ENCODE data around the gene PPP1R9B. TPM values are rescaled to one million over a fixed set of nuclear protein-coding genes. Genes with fewer than 3 reads are reported as not detected.

Gene PPP1R9B
- total RNA-seq, 1 experiment from 2014 or later = 34.8 TPM

DNA sequence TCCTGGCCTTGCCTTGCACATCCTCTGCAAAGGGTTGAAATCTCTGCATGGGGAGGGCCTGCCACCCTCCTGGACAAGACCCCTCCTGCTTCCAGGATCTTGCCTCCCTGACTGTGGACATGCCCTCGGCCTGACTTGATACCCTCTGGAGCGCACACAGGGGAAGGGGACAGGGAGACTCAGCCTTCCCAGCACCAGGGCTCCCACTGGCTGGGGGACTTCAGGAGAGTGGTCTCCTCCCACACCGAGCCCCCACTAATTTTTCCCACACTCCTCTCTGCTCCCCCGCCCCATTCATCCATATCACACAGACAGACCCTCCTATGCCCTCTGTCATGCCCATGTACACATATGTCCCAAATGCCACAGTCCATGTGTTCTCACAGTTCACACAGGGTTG lies 29.6 kb upstream of the PPP1R9B start:
- BruUV-seq (replicated peaks) = no TSS peak
- intact Hi-C loops (cut with micrococcal nuclease) = no loop called here
- Mint-ChIP-seq H3K4me1 (ENCODE audit: insufficient read depth, unreplicated experiment) (peaks cover 53% of the 10 kb centered on the region), H3K4me3 (ENCODE audit: unreplicated experiment) (no peak overlapping the region), H3K36me3 (ENCODE audit: insufficient read depth, unreplicated experiment) (peaks cover 2% of the 10 kb centered on the region), H3K27ac (ENCODE audit: low read depth, unreplicated experiment) (no peak overlapping the region), H3K27me3 (ENCODE audit: insufficient read depth, unreplicated experiment) (no peaks in the 10 kb centered on the region), H3K9me3 (ENCODE audit: unreplicated experiment) (no peaks in the 10 kb centered on the region)
- CTCF ChIA-PET = interaction anchor here (0.6 kb wide), 1 partner anchor 468 kb away, joined by 3 read pairs; no protein-coding TSS in a partner anchor
- TF ChIP-seq, protein P1, sequence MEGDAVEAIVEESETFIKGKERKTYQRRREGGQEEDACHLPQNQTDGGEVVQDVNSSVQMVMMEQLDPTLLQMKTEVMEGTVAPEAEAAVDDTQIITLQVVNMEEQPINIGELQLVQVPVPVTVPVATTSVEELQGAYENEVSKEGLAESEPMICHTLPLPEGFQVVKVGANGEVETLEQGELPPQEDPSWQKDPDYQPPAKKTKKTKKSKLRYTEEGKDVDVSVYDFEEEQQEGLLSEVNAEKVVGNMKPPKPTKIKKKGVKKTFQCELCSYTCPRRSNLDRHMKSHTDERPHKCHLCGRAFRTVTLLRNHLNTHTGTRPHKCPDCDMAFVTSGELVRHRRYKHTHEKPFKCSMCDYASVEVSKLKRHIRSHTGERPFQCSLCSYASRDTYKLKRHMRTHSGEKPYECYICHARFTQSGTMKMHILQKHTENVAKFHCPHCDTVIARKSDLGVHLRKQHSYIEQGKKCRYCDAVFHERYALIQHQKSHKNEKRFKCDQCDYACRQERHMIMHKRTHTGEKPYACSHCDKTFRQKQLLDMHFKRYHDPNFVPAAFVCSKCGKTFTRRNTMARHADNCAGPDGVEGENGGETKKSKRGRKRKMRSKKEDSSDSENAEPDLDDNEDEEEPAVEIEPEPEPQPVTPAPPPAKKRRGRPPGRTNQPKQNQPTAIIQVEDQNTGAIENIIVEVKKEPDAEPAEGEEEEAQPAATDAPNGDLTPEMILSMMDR (IDR thresholded peaks at IDR 0.05; ENCODE audit: unreplicated experiment) = no peak
- POLR2A ChIA-PET = interaction anchor here (0.6 kb wide), 1 partner anchor 86 kb away, joined by 3 read pairs; no protein-coding TSS in a partner anchor
- no peak for DNase-seq (ENCODE audit: unreplicated experiment)

DNA sequence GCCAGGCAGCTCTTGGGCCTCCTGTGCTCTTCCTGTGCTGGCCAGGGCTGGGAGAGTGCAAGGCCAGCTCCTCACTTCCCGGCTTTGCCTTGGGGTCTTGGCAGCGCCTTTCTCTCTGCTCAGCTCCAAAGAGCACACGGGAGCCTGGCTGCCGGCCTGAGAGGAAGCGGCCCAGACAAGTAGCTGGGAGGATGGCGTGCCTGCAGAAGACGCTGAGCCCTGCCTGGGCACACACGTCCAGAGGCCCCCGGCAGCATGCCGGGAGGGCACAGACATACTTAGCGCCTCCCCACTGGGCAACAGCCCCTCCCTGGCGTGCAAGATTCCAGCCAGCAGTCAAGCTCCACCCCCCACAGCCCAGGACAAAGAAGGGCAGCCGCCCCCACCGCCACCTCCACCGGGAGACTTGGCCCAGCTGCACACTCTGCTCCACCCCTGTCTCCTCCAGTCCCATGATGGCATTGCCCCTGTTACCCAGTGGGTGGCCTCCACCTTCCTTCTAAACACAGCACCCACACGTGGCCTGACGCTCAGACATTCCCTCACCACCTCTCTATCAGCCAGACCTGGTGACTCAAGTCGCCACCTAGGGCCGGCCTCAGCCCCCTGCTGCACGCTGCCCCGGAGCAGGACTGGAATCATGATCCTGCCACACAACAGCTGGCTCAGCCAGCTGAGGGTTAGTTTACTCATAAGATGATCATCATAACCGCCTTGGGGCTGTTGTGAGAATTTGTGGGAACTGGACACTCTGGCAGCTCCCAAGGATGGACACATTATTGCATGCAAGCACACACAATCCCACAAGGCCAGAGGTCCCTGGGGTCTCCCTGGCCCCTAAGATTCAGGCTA lies 27.7 kb upstream of the PPP1R9B start:
- peak overlapping the region; percentile 15 for H3K4me3 Mint-ChIP-seq (ENCODE audit: unreplicated experiment)
- H3K27me3 Mint-ChIP-seq (ENCODE audit: insufficient read depth, unreplicated experiment) = no peaks in the 10 kb centered on the region
- POLR2A ChIA-PET = interaction anchor here (0.7 to 2.9 kb wide), 15 partner anchors 9 to 168 kb away, joined by 3 to 35 read pairs (median 4); partner anchors contain the start of genes ITGA3 and PPP1R9B
- TF ChIP-seq, protein P1 (IDR thresholded peaks at IDR 0.05; ENCODE audit: unreplicated experiment) = peak; percentile 33
- no TSS peak for BruUV-seq (replicated peaks)
- no peaks in the 10 kb centered on the region for H3K36me3 Mint-ChIP-seq (ENCODE audit: insufficient read depth, unreplicated experiment)
- intact Hi-C loops (cut with micrococcal nuclease) = no loop called here
- DNase-seq (ENCODE audit: unreplicated experiment) = peak; percentile 98
- CTCF ChIA-PET = interaction anchor here (0.6 to 3.6 kb wide), 28 partner anchors 9 to 281 kb away, joined by 3 to 34 read pairs (median 4); partner anchors contain the start of gene COL1A1
- H3K9me3 Mint-ChIP-seq (ENCODE audit: unreplicated experiment) = no peaks in the 10 kb centered on the region
- H3K4me1 Mint-ChIP-seq (ENCODE audit: insufficient read depth, unreplicated experiment) = peaks cover 42% of the 10 kb centered on the region
- H3K27ac Mint-ChIP-seq (ENCODE audit: low read depth, unreplicated experiment) = peak overlapping the region; percentile 52

DNA sequence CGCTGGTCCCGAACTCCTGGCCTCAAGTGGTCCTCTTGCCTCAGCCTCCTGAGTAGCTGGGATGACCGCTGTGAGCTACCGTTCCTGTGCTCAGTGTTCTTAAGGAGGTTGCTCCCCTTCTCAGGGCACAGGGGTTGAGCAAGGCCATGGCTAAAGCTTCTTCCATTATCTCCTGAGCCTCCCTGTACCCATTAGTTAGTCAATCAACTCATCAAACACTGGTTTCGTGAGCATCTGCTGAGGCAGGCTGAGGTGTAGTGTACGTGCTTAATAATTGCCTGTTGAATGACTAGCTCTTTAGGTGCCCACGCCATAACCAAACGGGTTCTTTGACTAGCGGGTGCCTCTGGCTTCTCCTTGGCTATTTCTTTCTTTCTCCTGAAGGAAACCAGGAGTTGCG lies 27.0 kb upstream of the PPP1R9B start:
- intact Hi-C loops (cut with micrococcal nuclease) = no loop called here
- H3K9me3 Mint-ChIP-seq (ENCODE audit: unreplicated experiment) = no peaks in the 10 kb centered on the region
- BruUV-seq (replicated peaks) = no TSS peak
- no peak overlapping the region for H3K4me3 Mint-ChIP-seq (ENCODE audit: unreplicated experiment)
- no peaks in the 10 kb centered on the region for H3K36me3 Mint-ChIP-seq (ENCODE audit: insufficient read depth, unreplicated experiment)
- ChIA-PET POLR2A (interaction anchor here (0.9 to 2.9 kb wide), 11 partner anchors 8 to 121 kb away, joined by 3 to 35 read pairs (median 8); partner anchors contain the start of genes ITGA3 and PPP1R9B), CTCF (interaction anchor here (0.6 to 3.6 kb wide), 22 partner anchors 9 to 281 kb away, joined by 3 to 34 read pairs (median 4); partner anchors contain the start of gene COL1A1)
- H3K4me1 Mint-ChIP-seq (ENCODE audit: insufficient read depth, unreplicated experiment) = peaks cover 42% of the 10 kb centered on the region
- peak overlapping the region; percentile 52 for H3K27ac Mint-ChIP-seq (ENCODE audit: low read depth, unreplicated experiment)
- DNase-seq (ENCODE audit: unreplicated experiment) = no peak
- H3K27me3 Mint-ChIP-seq (ENCODE audit: insufficient read depth, unreplicated experiment) = no peaks in the 10 kb centered on the region
- TF ChIP-seq, protein P1 (IDR thresholded peaks at IDR 0.05; ENCODE audit: unreplicated experiment) = no peak
